HEK293 (cell line): Measurements from ENCODE around the gene THAP4.

Experiments
- BCL11B ChIP-seq: fragments of 450-650 bp; formaldehyde crosslinking; IDR thresholded peaks from 2 replicates; pipeline ENCODE4 v1.5.1; 2016; ENCODE audit warnings: low read depth, missing biosample characterization, missing genetic modification characterization
- GFI1B ChIP-seq: fragments of 450-650 bp; formaldehyde crosslinking; IDR thresholded peaks from 2 replicates; pipeline ENCODE4 v1.5.1; 2016; ENCODE audit warnings: missing biosample characterization, missing genetic modification characterization
- KLF10 ChIP-seq: fragments of 450-650 bp; IDR thresholded peaks from 2 replicates; pipeline ENCODE4 v1.5.1; 2018; ENCODE audit warnings: missing biosample characterization, mild to moderate bottlenecking, missing genetic modification characterization
- MEIS1 ChIP-seq: sonication (generic); formaldehyde crosslinking; IDR thresholded peaks from 2 replicates; pipeline ENCODE4 v1.8.1; 2022; ENCODE audit warnings: missing genetic modification reagents, mild to moderate bottlenecking, borderline replicate concordance
- SP3 ChIP-seq: fragments of 450-650 bp; formaldehyde crosslinking; IDR thresholded peaks from 2 replicates; pipeline ENCODE4 v1.5.1; 2016; ENCODE audit warnings: missing biosample characterization, missing genetic modification characterization
- ZEB2 ChIP-seq: fragments of 450-650 bp; formaldehyde crosslinking; IDR thresholded peaks from 2 replicates; pipeline ENCODE4 v1.5.1; 2016; ENCODE audit warnings: missing biosample characterization, missing genetic modification characterization
- ZFP3 ChIP-seq: fragments of 450-650 bp; formaldehyde crosslinking; IDR thresholded peaks from 2 replicates; pipeline ENCODE4 v1.5.1; 2016; ENCODE audit warnings: low read depth, missing biosample characterization, missing genetic modification characterization
- ZNF121 ChIP-seq: fragments of 450-650 bp; formaldehyde crosslinking; IDR thresholded peaks from 2 replicates; pipeline ENCODE4 v1.5.1; 2016; ENCODE audit warnings: missing biosample characterization, missing genetic modification characterization
- ZNF132 ChIP-seq: fragments of 450-650 bp; formaldehyde crosslinking; IDR thresholded peaks from 2 replicates; pipeline ENCODE4 v1.5.1; 2017; ENCODE audit warnings: missing biosample characterization, missing genetic modification characterization, borderline replicate concordance
- ZNF18 ChIP-seq: fragments of 450-650 bp; formaldehyde crosslinking; IDR thresholded peaks from 2 replicates; pipeline ENCODE4 v1.5.1; 2016; ENCODE audit warnings: missing biosample characterization, missing genetic modification characterization
- ZNF23 ChIP-seq: fragments of 450-650 bp; formaldehyde crosslinking; IDR thresholded peaks from 2 replicates; pipeline ENCODE4 v1.5.1; 2016; ENCODE audit warnings: missing biosample characterization, missing genetic modification characterization, borderline replicate concordance
- ZNF391 ChIP-seq: fragments of 450-650 bp; formaldehyde crosslinking; IDR thresholded peaks from 2 replicates; pipeline ENCODE4 v1.5.1; 2016; ENCODE audit warnings: low read depth, missing biosample characterization, missing genetic modification characterization, borderline replicate concordance
- ZNF423 ChIP-seq: fragments of 450-650 bp; formaldehyde crosslinking; IDR thresholded peaks from 2 replicates; pipeline ENCODE4 v1.5.1; 2016; ENCODE audit warnings: missing biosample characterization, missing genetic modification characterization
- ZNF449 ChIP-seq: fragments of 450-650 bp; formaldehyde crosslinking; IDR thresholded peaks from 2 replicates; pipeline ENCODE4 v1.5.1; 2017; ENCODE audit warnings: missing biosample characterization, mild to moderate bottlenecking, missing genetic modification characterization, moderate library complexity
- ZNF501 ChIP-seq: fragments of 450-650 bp; formaldehyde crosslinking; IDR thresholded peaks from 2 replicates; pipeline ENCODE4 v1.5.1; 2016; ENCODE audit warnings: missing biosample characterization, missing genetic modification characterization
- ZNF514 ChIP-seq: fragments of 450-650 bp; formaldehyde crosslinking; IDR thresholded peaks from 2 replicates; pipeline ENCODE4 v1.5.1; 2016; ENCODE audit warnings: missing biosample characterization, missing genetic modification characterization
- ZNF561 ChIP-seq: fragments of 450-650 bp; IDR thresholded peaks from 2 replicates; pipeline ENCODE4 v1.5.1; 2018; ENCODE audit warnings: missing biosample characterization, missing genetic modification characterization, borderline replicate concordance
- ZNF600 ChIP-seq: fragments of 450-650 bp; formaldehyde crosslinking; IDR thresholded peaks from 2 replicates; pipeline ENCODE4 v1.5.1; 2016; ENCODE audit warnings: missing biosample characterization, missing genetic modification characterization
- ZNF629 ChIP-seq: fragments of 450-650 bp; formaldehyde crosslinking; IDR thresholded peaks from 2 replicates; pipeline ENCODE4 v1.5.1; 2017; ENCODE audit warnings: missing biosample characterization, missing genetic modification characterization
- ZNF707 ChIP-seq: fragments of 450-650 bp; formaldehyde crosslinking; IDR thresholded peaks from 2 replicates; pipeline ENCODE4 v1.5.1; 2016; ENCODE audit warnings: missing biosample characterization, missing genetic modification characterization
- ZNF791 ChIP-seq: fragments of 450-650 bp; formaldehyde crosslinking; IDR thresholded peaks from 2 replicates; pipeline ENCODE4 v1.5.1; 2016; ENCODE audit warnings: missing biosample characterization, missing genetic modification characterization
- ZNF843 ChIP-seq: fragments of 450-650 bp; formaldehyde crosslinking; IDR thresholded peaks from 2 replicates; pipeline ENCODE4 v1.5.1; 2016; ENCODE audit warnings: missing biosample characterization, missing genetic modification characterization
- ZSCAN18 ChIP-seq: fragments of 450-650 bp; formaldehyde crosslinking; IDR thresholded peaks from 2 replicates; pipeline ENCODE4 v1.5.1; 2016; ENCODE audit warnings: missing biosample characterization, missing genetic modification characterization
- TF ChIP-seq, protein P1 (sequence below): fragments of 450-650 bp; formaldehyde crosslinking; IDR thresholded peaks from 2 replicates; pipeline ENCODE4 v1.5.1; 2016; ENCODE audit warnings: missing biosample characterization, missing genetic modification characterization

The THAP4 gene

GRCh38 chr2:241637018-241637794 is at the start of gene THAP4, which contains the start of gene ATG4B (continued):
- TF ChIP-seq ZNF843 (peak; percentile 34; the same call in 1 of the 2 replicates), ZNF132 (tag by site-specific recombination) (no peak), ZNF121 (tag by site-specific recombination) (0 out of 2 replicates have a peak, but pooled peaks have one; percentile 50), ZNF514 (tag by site-specific recombination) (no peak), ZSCAN18 (tag by site-specific recombination) (peak; percentile 58; the same call in 1 of the 2 replicates), ZNF391 (no peak), ZNF791 (tag by site-specific recombination) (no peak), ZNF629 (tag by site-specific recombination) (peak; percentile 51; the same call in 1 of the 2 replicates), ZNF423 (tag by site-specific recombination) (0 out of 2 replicates have a peak, but pooled peaks have one; percentile 46), SP3 (tag by site-specific recombination) (peak; percentile 61), ZNF600 (tag by site-specific recombination) (peak; percentile 50; the same call in 1 of the 2 replicates), ZNF18 (tag by site-specific recombination) (no peak), ZNF23 (tag by site-specific recombination) (no peak), ZFP3 (tag by site-specific recombination) (no peak), KLF10 (tag by site-specific recombination) (0 out of 2 replicates have a peak, but pooled peaks have one; percentile 31), ZNF561 (tag by site-specific recombination) (peak; percentile 32; the same call in 1 of the 2 replicates), ZEB2 (tag by site-specific recombination) (peak; percentile 93), BCL11B (tag by site-specific recombination) (0 out of 2 replicates have a peak, but pooled peaks have one; percentile 32), GFI1B (tag by site-specific recombination) (no peak), ZNF501 (tag by site-specific recombination) (no peak), ZNF449 (tag by site-specific recombination) (peak; percentile 50; the same call in 1 of the 2 replicates), ZNF707 (no peak), MEIS1 (CRISPR knock-in tag) (no peak)
- TF ChIP-seq, protein P1, sequence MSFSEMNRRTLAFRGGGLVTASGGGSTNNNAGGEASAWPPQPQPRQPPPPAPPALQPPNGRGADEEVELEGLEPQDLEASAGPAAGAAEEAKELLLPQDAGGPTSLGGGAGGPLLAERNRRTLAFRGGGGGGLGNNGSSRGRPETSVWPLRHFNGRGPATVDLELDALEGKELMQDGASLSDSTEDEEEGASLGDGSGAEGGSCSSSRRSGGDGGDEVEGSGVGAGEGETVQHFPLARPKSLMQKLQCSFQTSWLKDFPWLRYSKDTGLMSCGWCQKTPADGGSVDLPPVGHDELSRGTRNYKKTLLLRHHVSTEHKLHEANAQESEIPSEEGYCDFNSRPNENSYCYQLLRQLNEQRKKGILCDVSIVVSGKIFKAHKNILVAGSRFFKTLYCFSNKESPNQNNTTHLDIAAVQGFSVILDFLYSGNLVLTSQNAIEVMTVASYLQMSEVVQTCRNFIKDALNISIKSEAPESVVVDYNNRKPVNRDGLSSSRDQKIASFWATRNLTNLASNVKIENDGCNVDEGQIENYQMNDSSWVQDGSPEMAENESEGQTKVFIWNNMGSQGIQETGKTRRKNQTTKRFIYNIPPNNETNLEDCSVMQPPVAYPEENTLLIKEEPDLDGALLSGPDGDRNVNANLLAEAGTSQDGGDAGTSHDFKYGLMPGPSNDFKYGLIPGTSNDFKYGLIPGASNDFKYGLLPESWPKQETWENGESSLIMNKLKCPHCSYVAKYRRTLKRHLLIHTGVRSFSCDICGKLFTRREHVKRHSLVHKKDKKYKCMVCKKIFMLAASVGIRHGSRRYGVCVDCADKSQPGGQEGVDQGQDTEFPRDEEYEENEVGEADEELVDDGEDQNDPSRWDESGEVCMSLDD = 0 out of 2 replicates have a peak, but pooled peaks have one; percentile 26
